HL-60 (cell line): ENCODE data around the gene PRKAG2.

ENCODE experiments used
- DNase-seq, 2 experiments: peaks; one replicate each; pipeline ENCODE4 v3.0.0-alpha.2; 2010 to 2020; ENCODE audit warnings: low read depth in 1 of 2, low spot score in 1 of 2
- H3K27ac ChIP-seq: fragments of 250-450 bp; sonication (Bioruptor Pico); replicated peaks from 2 replicates; pipeline ENCODE4 v1.5.1; 2020; ENCODE audit warnings: mild to moderate bottlenecking, moderate library complexity
- H3K27me3 ChIP-seq: fragments of 250-450 bp; sonication (Bioruptor Pico); 2 replicates; pipeline ENCODE4 v1.5.1; 2021; ENCODE audit warnings: mild to moderate bottlenecking, moderate library complexity; ENCODE audit not compliant: insufficient read depth, poor library complexity, severe bottlenecking
- H3K4me3 ChIP-seq: replicated peaks from 2 replicates; pipeline ENCODE4 v1.5.1; 2011; ENCODE audit warnings: mild to moderate bottlenecking, control low read depth, low read length; ENCODE audit not compliant: insufficient read depth
- GABPA ChIP-seq: IDR thresholded peaks from 2 replicates; pipeline ENCODE4 v1.6.1; 2012; ENCODE audit warnings: low read depth
- POLR2AphosphoS5 ChIP-seq: IDR thresholded peaks from 2 replicates; pipeline ENCODE4 v1.6.1; 2012; ENCODE audit warnings: low read depth
- SPI1 ChIP-seq: IDR thresholded peaks from 2 replicates; pipeline ENCODE4 v1.6.1; 2012; ENCODE audit warnings: low read depth, mild to moderate bottlenecking, borderline replicate concordance
- TF ChIP-seq, protein P1 (sequence below): IDR thresholded peaks from 2 replicates; pipeline ENCODE4 v1.6.1; 2012; ENCODE audit warnings: low read depth; ENCODE audit not compliant: insufficient replicate concordance
- TF ChIP-seq, protein P2 (sequence below): IDR thresholded peaks from one replicate; pipeline ENCODE4 v1.5.1; 2011; ENCODE audit warnings: low read length, control low read depth, inconsistent platforms; ENCODE audit not compliant: insufficient read depth

PRKAG2 gene

DNA sequence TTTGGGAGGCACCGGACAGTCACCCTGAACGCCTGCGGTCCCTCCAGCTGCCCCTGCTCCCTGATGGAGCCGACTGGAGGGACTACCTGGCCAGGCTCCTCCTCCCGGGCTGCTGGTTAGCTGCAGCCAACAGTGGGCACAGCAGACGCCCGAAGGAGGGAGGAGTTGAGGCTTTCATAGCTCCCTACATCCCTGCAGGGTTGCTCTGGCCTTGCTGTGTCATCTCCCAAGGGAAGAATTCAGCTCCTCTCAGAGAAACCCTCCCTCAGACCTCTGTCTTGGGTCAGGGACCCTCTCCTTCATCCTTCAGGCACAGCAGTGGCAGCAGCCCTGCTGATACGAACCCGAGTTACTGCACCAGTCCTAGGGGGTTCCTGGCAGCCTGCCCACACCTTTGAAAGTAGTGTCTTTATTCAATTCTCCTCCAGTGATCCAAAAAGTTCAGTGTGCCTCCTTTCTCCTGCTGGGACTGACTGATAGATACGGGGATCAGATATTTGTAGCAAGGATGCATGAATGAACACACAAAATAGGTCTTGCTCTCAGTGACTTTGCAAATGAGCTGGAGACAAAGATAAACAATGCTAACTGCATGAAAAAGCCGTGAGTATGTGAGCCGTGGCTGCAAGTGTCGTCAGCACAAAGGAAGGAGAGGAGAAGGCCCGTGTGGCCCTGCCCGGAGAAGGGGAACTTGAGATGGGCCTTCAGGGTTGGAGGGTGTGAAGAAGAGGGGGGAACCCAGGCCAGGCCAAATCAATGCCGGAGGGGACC, 136.6 kb downstream of the PRKAG2 start:
- Histone ChIP-seq H3K27me3 (no peaks in the 10 kb centered on the region), H3K27ac (no peak overlapping the region), H3K4me3 (no peak overlapping the region)
- TF ChIP-seq, protein P1, sequence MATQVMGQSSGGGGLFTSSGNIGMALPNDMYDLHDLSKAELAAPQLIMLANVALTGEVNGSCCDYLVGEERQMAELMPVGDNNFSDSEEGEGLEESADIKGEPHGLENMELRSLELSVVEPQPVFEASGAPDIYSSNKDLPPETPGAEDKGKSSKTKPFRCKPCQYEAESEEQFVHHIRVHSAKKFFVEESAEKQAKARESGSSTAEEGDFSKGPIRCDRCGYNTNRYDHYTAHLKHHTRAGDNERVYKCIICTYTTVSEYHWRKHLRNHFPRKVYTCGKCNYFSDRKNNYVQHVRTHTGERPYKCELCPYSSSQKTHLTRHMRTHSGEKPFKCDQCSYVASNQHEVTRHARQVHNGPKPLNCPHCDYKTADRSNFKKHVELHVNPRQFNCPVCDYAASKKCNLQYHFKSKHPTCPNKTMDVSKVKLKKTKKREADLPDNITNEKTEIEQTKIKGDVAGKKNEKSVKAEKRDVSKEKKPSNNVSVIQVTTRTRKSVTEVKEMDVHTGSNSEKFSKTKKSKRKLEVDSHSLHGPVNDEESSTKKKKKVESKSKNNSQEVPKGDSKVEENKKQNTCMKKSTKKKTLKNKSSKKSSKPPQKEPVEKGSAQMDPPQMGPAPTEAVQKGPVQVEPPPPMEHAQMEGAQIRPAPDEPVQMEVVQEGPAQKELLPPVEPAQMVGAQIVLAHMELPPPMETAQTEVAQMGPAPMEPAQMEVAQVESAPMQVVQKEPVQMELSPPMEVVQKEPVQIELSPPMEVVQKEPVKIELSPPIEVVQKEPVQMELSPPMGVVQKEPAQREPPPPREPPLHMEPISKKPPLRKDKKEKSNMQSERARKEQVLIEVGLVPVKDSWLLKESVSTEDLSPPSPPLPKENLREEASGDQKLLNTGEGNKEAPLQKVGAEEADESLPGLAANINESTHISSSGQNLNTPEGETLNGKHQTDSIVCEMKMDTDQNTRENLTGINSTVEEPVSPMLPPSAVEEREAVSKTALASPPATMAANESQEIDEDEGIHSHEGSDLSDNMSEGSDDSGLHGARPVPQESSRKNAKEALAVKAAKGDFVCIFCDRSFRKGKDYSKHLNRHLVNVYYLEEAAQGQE = no peak
- no peak for TF ChIP-seq GABPA
- TF ChIP-seq, protein P2, sequence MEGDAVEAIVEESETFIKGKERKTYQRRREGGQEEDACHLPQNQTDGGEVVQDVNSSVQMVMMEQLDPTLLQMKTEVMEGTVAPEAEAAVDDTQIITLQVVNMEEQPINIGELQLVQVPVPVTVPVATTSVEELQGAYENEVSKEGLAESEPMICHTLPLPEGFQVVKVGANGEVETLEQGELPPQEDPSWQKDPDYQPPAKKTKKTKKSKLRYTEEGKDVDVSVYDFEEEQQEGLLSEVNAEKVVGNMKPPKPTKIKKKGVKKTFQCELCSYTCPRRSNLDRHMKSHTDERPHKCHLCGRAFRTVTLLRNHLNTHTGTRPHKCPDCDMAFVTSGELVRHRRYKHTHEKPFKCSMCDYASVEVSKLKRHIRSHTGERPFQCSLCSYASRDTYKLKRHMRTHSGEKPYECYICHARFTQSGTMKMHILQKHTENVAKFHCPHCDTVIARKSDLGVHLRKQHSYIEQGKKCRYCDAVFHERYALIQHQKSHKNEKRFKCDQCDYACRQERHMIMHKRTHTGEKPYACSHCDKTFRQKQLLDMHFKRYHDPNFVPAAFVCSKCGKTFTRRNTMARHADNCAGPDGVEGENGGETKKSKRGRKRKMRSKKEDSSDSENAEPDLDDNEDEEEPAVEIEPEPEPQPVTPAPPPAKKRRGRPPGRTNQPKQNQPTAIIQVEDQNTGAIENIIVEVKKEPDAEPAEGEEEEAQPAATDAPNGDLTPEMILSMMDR = no peak
- TF ChIP-seq POLR2AphosphoS5 = no peak
- TF ChIP-seq SPI1 = no peak
- DNase-seq = no peak

DNA sequence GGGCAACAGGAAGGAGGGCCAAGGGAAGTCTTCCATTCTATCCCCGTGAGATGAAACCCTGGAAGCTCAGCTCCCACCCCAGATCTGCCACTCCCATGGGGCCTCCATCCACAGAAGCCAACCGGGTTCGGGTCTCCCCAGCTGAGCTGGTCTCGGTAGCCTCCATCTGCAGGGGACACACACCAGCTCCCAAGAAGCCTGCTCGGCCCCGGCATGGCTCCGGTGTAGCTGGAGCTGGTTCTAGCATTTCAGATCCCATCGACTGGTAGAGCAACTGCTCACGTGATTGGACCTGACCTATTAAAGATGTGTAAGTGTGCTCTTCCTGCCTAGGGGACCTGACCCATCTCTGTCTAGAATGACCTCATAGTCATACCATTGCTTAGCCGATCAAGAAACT, 138.0 kb downstream of the PRKAG2 start:
- TF ChIP-seq, protein P2 = no peak
- TF ChIP-seq POLR2AphosphoS5 (no peak), SPI1 (no peak), GABPA (no peak)
- TF ChIP-seq, protein P1 = no peak
- no peak overlapping the region for H3K4me3 ChIP-seq
- H3K27me3 ChIP-seq = no peaks in the 10 kb centered on the region
- no peak for DNase-seq
- no peak overlapping the region for H3K27ac ChIP-seq

DNA sequence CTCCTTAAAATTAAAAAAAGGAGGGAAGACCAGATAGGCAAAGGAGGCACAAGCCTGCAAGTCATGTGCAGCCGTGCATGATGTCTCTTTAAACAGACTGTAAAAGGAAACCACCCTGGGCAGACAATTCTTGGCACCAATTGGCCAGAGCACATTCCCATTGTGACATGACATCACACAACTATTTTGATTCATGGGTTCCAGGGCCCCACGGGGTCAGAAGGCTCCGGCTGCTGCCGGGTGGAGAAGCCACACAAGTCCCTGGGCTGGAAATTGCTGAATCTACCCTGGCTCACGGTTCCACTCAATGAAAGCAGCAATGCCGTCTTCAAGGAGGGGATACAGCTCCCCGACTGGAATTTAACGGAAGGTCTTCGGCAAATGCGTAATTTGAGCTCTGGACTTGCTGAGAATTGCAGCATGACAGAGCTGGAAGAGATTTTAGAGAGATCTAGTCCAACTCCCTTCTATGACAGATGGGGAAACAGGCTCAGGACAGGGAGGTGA, 140.5 kb downstream of the PRKAG2 start:
- DNase-seq = no peak
- no peak overlapping the region for H3K4me3 ChIP-seq
- no peak for TF ChIP-seq POLR2AphosphoS5
- TF ChIP-seq, protein P2 = no peak
- TF ChIP-seq SPI1 = no peak
- TF ChIP-seq, protein P1 = no peak
- no peak for TF ChIP-seq GABPA
- no peak overlapping the region for H3K27ac ChIP-seq
- no peaks in the 10 kb centered on the region for H3K27me3 ChIP-seq
